Gastrocnemius medialis (tissue), 4 donors: ENCODE results near the gene CFAP210.

ENCODE experiments used
- CTCF ChIP-seq, 5 experiments: fragments of 450-650 bp in 3 of 5; fragments of 200-600 bp in 2 of 5; sonication (generic) in 2 of 5; IDR thresholded peaks in 4 of 5; conservative IDR thresholded peaks in 1 of 5; 1 replicate in 4 of 5; 2 replicates in 1 of 5; pipeline ENCODE4 v1.5.1; 2016 to 2019; ENCODE audit warnings: antibody characterized with exemption in 5 of 5, mild to moderate bottlenecking in 3 of 5, moderate library complexity in 3 of 5
- POLR2A ChIP-seq, 2 donors: fragments of 450-650 bp; IDR thresholded peaks; one replicate each; pipeline ENCODE4 v1.6.1; 2017; ENCODE audit warnings: antibody characterized with exemption in 2 of 2, mild to moderate bottlenecking in 2 of 2, moderate library complexity in 2 of 2

- TF ChIP-seq CTCF (IDR thresholded peaks at IDR 0.05 in 4 of 5, conservative IDR thresholded peaks at IDR 0.05 in 1 of 5) (no peak), POLR2A (IDR thresholded peaks at IDR 0.05) (no peak)
Observed at GRCh38 chr2:169663247-169663646, 31.0 kb downstream of the CFAP210 start.
